GM19351 (cell line): Measurements from ENCODE around the gene RAB13.

Experiments
- ATAC-seq: cut with Tn5 transposase; IDR thresholded peaks from one replicate; pipeline ENCODE4 v1.9.1; 2021; ENCODE audit warnings: mild to moderate bottlenecking, moderate library complexity; ENCODE audit not compliant: unreplicated experiment

RAB13 gene

GRCh38 chr1:153957744-153958110 is 28.4 kb downstream of the RAB13 start:
- ATAC-seq: peak; percentile 18

DNA sequence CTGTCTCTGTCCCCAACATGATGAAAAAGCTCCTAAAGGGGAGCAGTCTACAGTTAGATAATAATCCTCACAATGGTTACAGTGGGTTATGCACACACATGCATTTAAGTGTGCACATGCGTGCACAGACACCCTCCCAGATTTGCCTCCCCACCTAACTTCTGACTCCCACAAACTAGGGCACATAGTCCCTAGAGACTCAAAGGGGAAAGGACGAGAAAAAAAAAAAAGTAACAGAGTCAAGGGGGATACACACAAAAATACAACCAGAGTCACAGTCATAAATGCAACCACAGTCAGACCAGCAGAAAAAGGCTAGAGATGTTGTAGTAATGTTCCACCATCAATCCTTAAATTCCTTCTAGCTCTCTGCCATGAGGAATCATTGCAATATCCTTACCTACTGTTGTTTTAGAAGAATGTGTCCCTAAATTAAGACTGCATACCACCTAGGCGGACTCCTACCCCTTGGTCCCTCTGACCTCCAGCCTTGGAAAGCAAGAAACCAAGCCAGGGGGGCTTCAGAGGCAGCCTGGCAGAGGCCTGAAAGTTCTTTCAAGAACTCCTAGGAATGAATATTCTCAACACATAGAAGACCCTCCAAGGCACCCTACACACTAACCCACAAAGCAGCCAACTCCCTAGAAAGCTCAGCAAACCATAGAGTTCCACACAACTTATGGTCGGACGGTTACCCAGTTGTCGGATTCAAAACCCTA is 29.0 kb downstream of the RAB13 start:
- no peak for ATAC-seq

DNA sequence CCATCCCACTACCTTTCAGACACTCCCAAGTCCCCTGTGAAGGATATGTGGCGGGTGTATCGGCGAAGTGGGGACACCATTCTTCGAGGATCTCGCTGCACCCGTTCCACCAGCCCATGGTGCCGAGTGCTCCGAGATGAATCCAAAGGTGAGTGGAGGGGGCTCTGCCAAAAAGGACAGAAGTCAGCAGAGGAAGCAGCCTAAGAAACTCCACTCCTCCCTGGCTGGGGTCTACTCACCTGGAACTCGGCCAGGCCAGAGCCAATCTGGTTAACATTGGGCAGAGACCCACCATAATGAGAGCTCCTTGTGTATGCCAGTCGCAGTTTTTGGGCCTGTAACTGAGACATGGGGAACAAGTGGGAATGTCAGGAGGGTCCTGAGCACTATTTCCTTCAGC is 31.3 kb downstream of the RAB13 start:
- ATAC-seq: no peak

DNA sequence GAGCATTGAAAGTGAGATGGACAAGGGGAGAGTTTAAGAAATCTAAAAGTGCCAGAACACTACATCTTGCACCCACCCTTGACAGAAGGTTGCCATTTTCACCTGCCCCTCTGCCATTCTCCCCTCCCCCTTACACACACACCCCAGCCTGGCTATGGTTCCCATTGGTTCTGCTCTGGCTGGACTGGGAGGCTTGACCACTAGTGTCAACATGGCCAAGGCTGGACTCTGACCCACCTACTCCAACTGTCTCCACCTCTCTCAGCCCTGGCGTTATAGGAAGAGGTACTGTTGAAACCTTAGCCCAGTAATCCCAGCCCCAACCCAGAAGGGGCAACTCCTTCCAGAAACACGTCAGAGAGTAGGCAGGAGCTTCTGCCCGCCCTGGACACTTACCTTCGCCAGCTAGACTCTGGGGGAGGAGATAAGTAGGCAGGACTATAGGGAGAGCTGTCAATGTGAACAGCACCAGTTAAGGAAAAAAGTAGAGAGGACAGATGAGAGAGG is 32.2 kb downstream of the RAB13 start:
- no peak for ATAC-seq

GRCh38 chr1:153951801-153952200 is 34.3 kb downstream of the RAB13 start:
- ATAC-seq: no peak

DNA sequence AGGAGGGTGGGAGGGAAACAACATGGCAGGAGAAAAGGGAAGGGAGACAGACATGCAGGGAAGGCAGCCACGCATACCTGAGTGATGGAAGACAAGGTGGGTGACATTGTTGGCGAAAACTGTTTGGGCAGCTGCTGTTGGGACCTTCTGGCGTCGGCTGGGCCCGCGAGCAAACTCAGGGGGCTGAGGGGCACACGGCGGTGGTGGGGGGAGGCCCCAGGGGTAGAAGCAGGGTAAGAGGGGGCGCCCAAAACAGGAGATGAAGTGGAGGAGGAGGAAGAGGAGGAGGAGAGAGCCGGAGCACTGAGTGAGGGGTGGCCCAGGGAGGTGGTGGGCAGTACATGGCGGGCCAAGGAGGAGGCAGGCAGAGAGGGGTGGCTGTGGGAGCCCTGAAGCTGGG is 35.0 kb downstream of the RAB13 start:
- no peak for ATAC-seq

- peak; percentile 59 for ATAC-seq
Observed at GRCh38 chr1:153946622-153947241, 39.4 kb downstream of the RAB13 start, which contains the start of gene DENND4B. Gene DENND4B, minus strand, starts transcription at chr1:153946718. Its CDS starts 2,344 bp downstream, at chr1:153944374.

- ATAC-seq: peak; percentile 68
Observed at GRCh38 chr1:153945795-153946621, 40.1 kb downstream of the RAB13 start.

- no peak for ATAC-seq
Observed at GRCh38 chr1:153945131-153945794, 40.9 kb downstream of the RAB13 start.

- no peak for ATAC-seq
Observed at GRCh38 chr1:153944827-153945117, 41.4 kb downstream of the RAB13 start.

DNA sequence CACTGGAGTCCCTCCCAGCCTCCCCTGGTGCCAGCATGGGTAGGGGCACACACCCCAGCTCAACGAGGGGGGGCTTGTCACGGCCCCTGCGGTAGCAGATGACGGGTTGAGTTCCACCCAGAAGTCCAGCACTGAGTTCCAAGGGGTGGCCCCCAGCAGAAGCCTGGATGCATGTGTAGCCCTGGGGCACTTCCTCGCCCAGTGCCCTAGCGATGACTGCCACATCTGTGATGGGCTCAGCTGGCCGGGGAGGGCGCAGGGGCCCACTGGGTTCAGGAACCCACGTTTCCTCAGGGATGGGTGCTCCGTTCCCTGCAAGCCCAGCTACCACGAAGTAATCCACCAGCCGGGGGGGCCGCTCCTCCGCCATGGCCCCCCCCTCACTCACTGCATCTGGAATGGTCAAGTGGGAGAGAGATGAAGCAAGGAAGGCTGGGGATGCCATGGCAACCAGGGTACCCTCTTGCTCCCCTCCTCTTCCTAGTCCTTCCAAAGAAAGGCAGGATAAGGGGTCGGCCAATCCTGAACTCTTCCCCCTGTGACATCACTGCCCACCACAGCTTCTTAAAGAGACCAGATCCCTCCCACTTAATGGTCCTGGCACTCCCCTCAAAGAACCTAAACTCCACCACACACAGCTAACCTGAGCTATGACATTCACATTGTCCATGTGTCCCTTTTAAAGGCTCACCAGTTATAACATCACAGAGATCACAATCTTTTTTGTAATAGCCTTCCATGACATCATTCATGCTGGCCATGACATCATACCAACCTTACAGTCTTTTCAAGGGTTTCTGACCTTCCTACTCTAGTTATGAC is 41.9 kb downstream of the RAB13 start:
- ATAC-seq: no peak

DNA sequence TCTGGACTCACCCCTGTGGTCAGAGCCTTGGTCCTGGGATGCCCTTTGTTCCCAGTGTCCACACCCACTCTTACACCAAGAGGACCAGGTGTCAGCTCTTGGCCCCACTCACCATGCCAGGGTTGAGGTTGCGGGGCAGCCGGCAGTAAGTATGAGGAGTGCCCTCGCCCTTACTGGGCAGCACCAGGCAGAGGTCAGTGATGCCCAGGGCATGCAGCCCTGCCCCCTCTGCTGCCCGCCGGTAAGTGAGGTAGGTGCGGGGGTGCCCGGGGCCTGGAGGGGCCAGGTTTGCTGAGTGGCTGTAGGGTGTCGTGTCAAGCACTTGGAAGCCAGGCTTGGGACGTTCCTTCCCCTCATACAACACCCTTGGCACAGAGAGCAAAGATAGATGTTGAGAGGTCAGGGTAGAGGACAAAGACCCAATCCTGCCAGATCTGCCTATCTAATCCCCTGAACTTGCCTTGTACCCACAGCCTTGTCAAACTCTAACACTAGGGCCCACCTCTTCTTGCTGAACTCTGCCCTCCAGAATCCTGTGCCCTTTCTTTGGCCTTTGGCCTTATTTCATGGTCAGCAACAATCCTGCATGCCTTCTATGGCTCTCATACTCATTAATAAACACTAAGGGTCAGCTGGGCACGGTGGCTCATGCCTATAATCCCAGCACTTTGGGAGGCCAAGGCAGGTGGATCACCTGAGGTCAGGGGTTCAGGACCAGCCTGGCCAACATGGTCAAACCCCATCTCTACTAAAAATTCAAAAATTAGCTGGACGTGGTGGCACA is 43.2 kb downstream of the RAB13 start:
- ATAC-seq: no peak

DNA sequence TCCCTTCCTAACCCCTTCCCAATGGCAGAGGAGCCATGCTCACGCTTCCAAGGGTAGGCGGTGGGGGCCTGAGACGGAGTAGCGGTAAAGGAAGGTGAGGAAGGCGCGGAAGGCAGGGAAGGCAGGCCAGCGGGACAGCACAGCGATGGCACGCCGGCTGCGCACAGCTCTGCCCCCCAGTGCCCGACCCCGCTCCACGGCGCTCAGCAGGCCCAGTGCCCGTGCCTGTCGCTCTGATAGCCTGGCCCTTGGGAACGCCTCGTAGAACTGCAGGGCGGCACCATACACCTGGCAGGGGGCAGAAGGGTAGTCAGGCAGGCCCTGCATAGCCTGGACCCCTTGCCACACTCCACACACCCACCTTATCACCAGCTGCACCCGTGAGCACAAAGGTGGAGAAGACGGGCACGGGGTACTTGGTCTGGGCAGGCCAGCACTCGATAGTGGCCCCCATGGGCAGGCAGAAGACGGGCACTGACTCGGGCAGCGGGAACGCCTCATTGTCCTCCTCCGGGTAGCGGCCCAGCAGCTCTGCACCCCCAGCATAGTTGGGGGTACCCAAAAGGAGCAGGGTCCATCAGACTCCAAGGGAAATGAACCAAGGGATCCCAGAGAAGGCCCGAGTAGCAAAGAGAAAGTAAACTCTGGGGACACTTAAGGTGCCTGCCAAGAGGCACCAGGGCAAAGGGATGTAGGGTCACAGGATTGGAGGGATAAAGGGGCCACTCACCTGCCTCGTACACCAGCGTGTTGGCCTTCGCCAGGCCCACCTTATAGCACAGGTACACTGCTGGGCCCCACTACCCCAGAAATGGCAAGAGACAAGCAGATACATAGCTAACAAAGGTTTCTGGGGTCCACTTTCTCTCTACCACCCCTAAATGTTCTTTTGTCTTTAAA is 44.1 kb downstream of the RAB13 start:
- no peak for ATAC-seq

- no peak for ATAC-seq
Observed at GRCh38 chr1:153940756-153941155, 45.4 kb downstream of the RAB13 start.

DNA sequence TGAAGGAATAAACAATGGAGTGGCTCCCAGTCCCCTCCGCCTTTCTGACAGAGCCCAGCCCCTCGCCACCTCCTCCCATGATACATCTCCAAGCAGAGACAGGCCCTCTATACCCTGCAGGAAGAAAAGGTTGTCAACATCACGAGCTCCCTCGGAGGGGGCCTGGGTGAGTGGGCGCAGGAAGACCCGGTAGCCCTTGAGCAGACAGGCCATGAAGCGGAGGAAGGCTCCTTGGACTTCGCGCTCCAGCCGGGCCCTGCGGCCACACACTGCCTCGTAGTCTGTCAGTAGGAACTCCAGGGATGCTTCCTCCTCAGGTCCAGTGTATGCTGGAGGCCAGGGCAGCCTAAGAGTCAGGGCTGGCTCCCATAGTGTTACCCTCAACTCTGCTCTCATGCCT is 46.7 kb downstream of the RAB13 start:
- ATAC-seq: no peak

DNA sequence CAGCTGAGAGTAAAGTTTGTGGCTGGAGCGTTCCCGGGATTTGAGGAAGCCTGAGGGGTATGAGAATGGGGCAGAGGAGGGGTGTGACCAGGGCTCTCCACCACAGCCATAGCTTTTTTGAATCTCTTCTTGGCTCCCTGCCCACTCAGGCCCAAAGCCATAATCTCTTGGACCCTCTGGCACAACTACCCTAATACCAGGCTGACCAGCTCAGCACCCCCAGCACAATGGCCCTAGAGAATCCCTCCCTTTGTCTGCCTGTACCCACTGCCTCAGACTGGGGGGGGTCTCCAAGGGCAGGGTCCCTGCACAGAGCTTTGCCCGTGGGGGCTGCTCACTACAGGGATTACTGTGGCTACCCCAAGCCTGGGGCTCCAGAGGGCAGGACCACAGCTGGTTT is 47.1 kb downstream of the RAB13 start:
- no peak for ATAC-seq

- no peak for ATAC-seq
Observed at GRCh38 chr1:153937331-153937730, 48.8 kb downstream of the RAB13 start.

DNA sequence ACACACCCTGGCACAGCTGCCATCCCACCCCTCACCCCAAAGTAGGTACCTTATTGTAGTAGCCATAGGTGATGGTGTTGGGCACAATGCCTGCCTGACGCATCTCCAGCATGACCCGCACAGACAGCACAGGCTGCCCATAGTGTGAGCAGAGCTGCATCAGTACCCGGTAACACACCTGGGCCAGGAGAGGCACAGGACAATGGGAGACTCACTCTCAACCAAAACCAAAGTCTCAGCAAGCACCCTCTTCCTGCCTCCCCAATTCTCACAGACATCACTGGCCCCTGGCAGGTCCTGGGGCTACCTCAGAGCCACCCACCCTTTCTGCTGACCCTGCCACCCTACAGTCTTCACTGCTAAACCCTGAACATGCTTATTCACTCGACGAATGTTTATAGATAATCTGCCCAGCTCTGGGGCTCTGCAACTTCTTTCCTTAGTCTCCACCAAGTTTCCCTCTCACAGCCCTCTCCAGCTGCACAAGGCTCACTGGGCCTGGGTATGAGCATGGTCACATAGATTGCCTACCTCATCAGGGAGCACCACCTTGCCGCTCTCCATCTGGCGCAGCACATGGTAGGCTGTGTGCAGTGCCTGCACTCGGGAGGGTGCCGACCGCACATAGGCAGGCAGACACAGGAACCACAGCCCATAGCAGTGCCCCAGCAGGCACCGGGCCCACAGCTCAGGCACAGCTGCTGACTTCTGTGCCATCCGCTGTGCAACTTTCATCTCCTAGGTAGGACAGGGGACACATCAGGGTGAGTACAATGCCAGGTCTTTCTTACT is 49.9 kb downstream of the RAB13 start:
- no peak for ATAC-seq
